Inflammatory macrophage (primary cell): ENCODE data around the gene CRYBA2.
A peak's percentile ranks its signal among the peaks of the same experiment; 100 is the strongest.

Experiments used
- DNase-seq, 2 donors: peaks; one replicate each; pipeline ENCODE4 v3.0.0-alpha.2; 2020 to 2022

The CRYBA2 gene

GRCh38 chr2:218981390-218981880 lies 11.8 kb downstream of the CRYBA2 start:
- DNase-seq, result no peak

- no peak for DNase-seq
Measured at GRCh38 chr2:218980735-218981389, 12.4 kb downstream of the CRYBA2 start.

GRCh38 chr2:218979846-218980734 lies 13.1 kb downstream of the CRYBA2 start:
- DNase-seq, result peak; percentile 74 to 83

- DNase-seq, result no peak
Measured at GRCh38 chr2:218975060-218975777, 18.0 kb downstream of the CRYBA2 start.

GRCh38 chr2:218970894-218971293 lies 22.3 kb downstream of the CRYBA2 start:
- DNase-seq, result no peak

- no peak for DNase-seq
Measured at GRCh38 chr2:218964041-218964771, 29.0 kb downstream of the CRYBA2 start.

- DNase-seq, result no peak
Measured at GRCh38 chr2:218963601-218964000, 29.6 kb downstream of the CRYBA2 start.

GRCh38 chr2:218962859-218963492 lies 30.2 kb downstream of the CRYBA2 start:
- DNase-seq, result peak; percentile 4 to 23

GRCh38 chr2:218961651-218962570 lies 31.3 kb downstream of the CRYBA2 start:
- no peak for DNase-seq

GRCh38 chr2:218961229-218961628 lies 32.0 kb downstream of the CRYBA2 start:
- no peak for DNase-seq

GRCh38 chr2:218960309-218961165 lies 32.7 kb downstream of the CRYBA2 start:
- no peak for DNase-seq

- DNase-seq, result no peak
Measured at GRCh38 chr2:218959761-218960308, 33.4 kb downstream of the CRYBA2 start.

- DNase-seq, result peak; percentile 55 to 59
Measured at GRCh38 chr2:218959141-218959731, 34.0 kb downstream of the CRYBA2 start, which contains the start of gene CDK5R2. CDK5R2 (plus strand) TSS chr2:218959666; CDS start chr2:218959821, 155 bp downstream.

GRCh38 chr2:218958276-218958675 lies 34.9 kb downstream of the CRYBA2 start:
- DNase-seq, result no peak

GRCh38 chr2:218957671-218958070 lies 35.6 kb downstream of the CRYBA2 start:
- DNase-seq, result no peak

GRCh38 chr2:218956039-218956438 lies 37.2 kb downstream of the CRYBA2 start:
- no peak for DNase-seq

- no peak for DNase-seq
Measured at GRCh38 chr2:218954541-218955300, 38.5 kb downstream of the CRYBA2 start.

GRCh38 chr2:218953366-218953954 lies 39.8 kb downstream of the CRYBA2 start:
- no peak for DNase-seq
